ENCODE measurements around the gene AGER. TPM values are rescaled to one million over a fixed set of nuclear protein-coding genes. Genes with fewer than 3 reads are reported as not detected.
A peak's percentile ranks its signal among the peaks of the same experiment; 100 is the strongest.

The AGER gene
- total RNA-seq, 1 donor from 2014 or later, result 1,590 TPM

DNA sequence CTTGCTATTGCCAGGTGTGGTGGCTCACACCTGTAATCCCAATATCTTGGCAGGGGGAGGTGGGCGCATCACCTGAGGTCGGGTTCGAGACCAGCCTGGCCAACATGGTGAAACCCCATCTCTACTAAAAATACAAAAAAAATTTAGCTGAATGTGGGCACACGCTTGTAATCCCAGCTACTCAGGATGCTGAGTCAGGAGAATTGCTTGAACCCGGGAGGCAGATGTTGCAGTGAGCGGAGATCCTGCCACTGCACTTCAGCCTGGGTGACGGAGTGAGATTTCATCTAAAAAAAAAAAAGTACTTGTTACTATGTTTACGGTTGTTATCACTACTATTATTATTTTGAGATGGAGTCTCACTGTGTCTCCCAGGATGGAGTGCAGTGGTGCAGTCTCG lies 27.2 kb downstream of the AGER start:
- no peak overlapping the region for H3K27ac ChIP-seq
- TF ChIP-seq CTCF (IDR thresholded peaks at IDR 0.05), result no peak
- H3K4me3 ChIP-seq, result no peak overlapping the region
- peaks cover 28% of the 10 kb centered on the region for H3K4me1 ChIP-seq
- no peak for ATAC-seq
- no peaks in the 10 kb centered on the region for H3K9me3 ChIP-seq
- no peaks in the 10 kb centered on the region for H3K27me3 ChIP-seq
- peaks cover 14% of the 10 kb centered on the region for H3K36me3 ChIP-seq
- intact Hi-C loops (cut with DNase I), result no loop called here
- no peak for DNase-seq

DNA sequence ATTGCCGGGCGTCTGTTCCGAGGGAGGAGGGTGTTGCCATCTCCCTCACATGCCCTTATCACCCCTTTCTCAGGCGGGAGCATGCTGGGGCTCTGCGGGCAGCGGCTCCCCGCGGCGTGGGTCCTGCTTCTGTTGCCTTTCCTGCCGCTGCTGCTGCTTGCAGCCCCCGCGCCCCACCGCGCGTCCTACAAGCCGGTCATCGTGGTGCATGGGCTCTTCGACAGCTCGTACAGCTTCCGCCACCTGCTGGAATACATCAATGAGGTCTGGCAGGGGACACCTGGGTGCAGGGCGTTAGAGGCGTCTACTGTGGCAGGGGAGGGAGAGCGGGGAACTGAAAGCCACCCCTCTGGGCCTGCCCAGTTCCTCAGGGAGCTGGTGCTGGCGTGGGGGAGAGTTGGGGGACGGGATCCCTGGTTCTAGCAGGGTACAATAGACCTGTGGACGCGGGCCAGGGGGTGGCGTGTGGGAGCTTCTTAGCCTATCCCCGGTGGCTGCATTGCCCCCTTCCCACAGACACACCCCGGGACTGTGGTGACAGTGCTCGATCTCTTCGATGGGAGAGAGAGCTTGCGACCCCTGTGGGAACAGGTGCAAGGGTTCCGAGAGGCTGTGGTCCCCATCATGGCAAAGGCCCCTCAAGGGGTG lies 29.4 kb downstream of the AGER start:
- peaks cover 11% of the 10 kb centered on the region for H3K36me3 ChIP-seq
- DNase-seq, result peak; percentile 74
- no peaks in the 10 kb centered on the region for H3K9me3 ChIP-seq
- peaks cover 10% of the 10 kb centered on the region for H3K27me3 ChIP-seq
- peak overlapping the region; percentile 75 for H3K4me3 ChIP-seq
- H3K27ac ChIP-seq, result peak overlapping the region; percentile 87
- intact Hi-C loops (cut with DNase I), result no loop called here
- peak; percentile 75 for ATAC-seq
- peak; percentile 47 for TF ChIP-seq CTCF (IDR thresholded peaks at IDR 0.05)
- H3K4me1 ChIP-seq, result peaks cover 28% of the 10 kb centered on the region

DNA sequence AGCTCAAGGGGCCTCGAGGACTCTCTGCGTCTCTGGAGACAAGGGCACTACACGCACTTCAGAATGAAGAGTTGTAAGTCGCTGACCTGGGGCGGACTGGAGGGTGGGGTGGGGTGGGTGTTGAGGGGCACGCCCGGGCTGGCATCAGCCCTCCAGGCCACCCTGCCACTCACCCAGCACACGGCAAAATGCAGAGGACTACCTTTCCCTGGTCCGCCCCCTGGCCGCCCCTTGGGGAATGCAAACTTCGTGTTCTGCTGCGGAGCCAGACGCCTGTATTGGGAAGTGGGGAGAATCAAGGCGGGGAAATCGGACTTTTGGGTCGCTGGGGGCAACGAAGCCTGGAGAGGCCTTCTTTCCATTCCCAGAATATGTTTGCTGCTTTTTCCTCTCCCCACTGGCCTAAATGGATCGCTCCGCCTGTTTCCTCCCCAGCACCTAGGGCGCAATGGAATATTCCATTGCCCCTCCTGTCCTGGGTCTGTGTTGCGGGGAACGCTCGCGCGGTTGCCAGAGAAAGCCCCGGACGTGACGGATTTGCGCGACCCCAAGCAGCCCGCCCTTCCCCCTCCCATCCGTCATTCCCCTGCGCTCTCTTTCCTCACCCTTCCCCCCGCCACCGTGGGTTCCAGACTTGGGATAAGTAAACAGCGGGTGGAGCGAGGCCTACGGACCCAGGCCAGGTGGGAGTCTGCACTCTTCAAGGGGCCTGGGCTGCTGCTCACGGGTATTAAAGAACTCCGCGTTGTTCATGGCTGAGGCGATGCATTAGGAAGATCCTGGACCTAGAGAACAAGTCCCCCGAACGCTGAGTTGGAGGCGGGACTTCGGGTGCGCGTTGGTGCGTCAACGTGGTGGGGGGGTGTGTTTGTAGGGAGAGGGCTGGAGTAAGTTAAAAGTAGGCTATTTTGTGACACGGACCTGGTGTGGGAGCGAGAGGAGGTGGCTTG lies 30.2 kb downstream of the AGER start, which contains the start of gene PPT2:
PPT2 (plus strand) TSS at position 578 of the 950 bp plus-strand sequence. CDS start 454 bp downstream, outside the sequence.
- peak within 1 kb of the TSS; percentile 75 for H3K4me3 ChIP-seq
- peak; percentile 20 for TF ChIP-seq CTCF (IDR thresholded peaks at IDR 0.05)
- peak within 1 kb of the TSS; percentile 87 for H3K27ac ChIP-seq
- intact Hi-C loops (cut with DNase I), result no loop called here
- peaks cover 18% of the 10 kb centered on the region for H3K27me3 ChIP-seq
- peaks cover 10% of the 10 kb centered on the region for H3K36me3 ChIP-seq
- ATAC-seq (peak; percentile 75), DNase-seq (peak; percentile 83)
- no peaks in the 10 kb centered on the region for H3K9me3 ChIP-seq
- H3K4me1 ChIP-seq, result peaks cover 28% of the 10 kb centered on the region

DNA sequence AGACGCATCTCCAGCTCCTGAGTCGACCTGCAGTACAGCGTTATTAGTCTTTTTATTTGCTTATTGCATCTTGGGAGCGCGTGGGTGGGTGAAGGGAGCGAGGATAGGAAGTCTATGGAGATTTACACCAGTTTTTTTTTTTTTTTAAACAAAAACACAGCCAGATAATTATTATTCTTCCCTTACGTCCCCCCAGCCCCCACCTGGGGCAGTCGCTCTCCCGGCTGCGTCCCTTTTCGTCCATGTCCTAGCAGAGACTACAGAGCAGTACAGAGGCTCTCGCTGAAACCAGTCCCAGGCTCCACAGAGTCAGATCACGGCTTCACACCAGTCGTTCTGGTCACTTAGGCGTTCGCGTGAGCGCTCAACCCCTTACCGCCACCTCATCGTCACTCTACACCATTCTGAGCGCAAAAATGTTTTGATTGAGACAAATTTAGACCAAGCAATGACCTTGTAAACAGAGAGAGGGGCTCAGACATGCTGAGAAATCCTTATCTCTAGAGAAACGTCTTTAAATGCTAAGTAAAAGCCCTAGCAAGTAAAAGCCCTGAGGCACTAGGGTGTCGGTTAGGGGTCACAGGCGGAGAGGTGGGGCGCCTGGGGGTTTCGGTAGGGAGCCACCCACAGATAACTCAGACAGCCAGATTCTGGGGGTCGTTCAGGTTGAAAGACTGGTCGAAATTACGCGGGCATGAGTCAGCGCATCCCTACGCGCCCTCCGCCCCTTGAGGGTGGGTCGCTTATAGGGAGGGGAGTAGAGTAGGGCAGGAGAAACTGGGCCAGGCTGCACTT lies 31.1 kb downstream of the AGER start:
- ATAC-seq (no peak), DNase-seq (no peak)
- H3K36me3 ChIP-seq, result peaks cover 5% of the 10 kb centered on the region
- peaks cover 28% of the 10 kb centered on the region for H3K4me1 ChIP-seq
- H3K27me3 ChIP-seq, result peaks cover 26% of the 10 kb centered on the region
- H3K4me3 ChIP-seq, result peak overlapping the region; percentile 75
- H3K27ac ChIP-seq, result peak overlapping the region; percentile 87
- no peak for TF ChIP-seq CTCF (IDR thresholded peaks at IDR 0.05)
- H3K9me3 ChIP-seq, result no peaks in the 10 kb centered on the region
- intact Hi-C loops (cut with DNase I), result no loop called here

All from upper lobe of right lung (tissue), 1 donor.